HG03196 (cell line): ENCODE results near the gene MYL12A.

Experiments used
- ATAC-seq: cut with Tn5 transposase; IDR thresholded peaks from one replicate; pipeline ENCODE4 v1.9.1; 2021; ENCODE audit not compliant: unreplicated experiment

MYL12A gene

DNA sequence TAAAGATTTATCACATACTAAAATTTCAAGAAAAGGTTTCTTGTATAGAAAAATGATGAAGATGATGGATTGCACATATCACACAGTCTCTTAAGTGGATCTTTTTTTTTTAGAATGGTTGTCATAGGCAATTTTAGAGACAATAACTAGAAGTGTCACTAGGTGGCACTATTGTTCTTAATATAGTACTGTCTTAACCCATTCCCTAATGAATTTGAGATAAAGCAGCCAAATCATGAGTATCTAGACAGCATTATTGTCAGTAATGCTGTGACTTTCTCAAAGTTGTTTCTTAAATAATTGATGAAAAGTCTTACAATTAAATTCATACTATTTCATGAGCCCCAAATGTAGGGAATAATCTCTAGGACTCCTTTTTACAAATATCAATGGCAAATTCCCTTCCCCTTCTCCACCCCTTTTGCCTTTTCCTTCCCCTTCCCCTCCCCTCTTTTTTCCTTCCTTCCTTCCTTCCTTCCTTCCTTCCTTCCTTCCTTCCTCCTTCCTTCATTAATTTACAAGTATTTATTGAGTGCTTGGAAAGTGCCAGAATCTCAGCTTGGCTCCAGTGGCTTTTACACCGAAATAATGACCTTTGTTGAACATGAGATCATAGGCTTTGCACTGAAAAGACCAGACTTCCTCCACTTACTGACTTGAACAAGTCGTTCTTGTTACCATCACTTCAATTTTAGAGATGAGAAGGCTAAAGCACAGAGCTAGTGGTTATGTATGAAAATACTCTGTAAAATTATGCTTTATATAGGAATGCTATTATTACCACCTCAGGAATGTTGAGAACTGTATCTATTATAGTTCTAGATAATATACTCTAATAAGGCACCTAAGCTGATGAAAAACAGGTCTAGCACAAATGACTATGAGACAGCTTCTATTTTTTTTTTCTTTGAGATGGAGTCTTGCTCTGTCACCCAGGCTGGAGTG lies 34.1 kb downstream of the MYL12A start:
- ATAC-seq: peak; percentile 45

DNA sequence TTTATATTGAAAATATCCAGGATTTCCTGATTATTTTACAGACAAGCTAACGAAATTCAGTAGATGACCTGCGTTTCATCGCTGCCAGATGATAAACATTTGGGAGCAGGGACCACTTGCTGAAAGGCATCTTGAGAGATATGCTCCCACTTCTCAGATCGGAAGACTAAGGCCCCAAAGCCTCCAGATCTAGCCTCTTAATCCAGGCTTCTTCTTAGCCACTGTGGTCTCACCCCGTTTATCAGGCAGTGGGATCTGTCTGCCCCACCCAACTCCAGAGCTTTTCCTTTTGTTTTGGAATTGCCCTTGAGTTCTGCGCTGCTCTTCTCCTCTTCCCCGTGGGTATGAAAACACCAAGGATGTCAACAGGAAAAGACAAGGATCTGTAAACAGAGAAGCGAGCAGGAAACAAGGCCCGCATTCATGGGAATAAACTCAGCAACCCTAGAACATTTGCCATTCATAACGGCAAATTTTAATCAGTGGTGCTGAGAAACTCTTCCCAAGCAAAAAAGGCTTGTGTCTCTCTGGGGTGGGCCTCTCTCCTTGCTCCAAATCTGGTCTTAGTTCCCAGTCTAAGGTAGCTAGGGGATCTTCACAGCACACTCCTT lies 35.8 kb downstream of the MYL12A start:
- no peak for ATAC-seq

DNA sequence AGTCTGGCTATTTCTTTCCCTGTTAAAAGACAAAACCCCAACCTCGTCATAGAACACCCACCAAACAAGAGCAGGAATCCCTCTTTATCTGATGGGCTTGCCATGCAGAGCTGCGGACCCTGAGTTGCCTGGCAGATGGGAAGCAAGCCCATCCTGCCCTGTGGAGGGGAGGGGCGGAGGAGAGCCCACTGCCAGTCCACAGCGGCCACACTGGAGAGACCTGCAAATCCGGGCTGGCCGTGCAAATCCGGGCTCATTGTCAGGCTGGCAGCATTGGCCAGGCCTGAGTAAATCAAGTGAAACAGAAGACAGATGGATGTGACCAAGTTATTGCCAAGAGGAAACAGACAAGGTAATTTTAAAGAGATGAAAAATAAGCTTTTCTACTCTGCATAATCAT lies 36.3 kb downstream of the MYL12A start:
- no peak for ATAC-seq

DNA sequence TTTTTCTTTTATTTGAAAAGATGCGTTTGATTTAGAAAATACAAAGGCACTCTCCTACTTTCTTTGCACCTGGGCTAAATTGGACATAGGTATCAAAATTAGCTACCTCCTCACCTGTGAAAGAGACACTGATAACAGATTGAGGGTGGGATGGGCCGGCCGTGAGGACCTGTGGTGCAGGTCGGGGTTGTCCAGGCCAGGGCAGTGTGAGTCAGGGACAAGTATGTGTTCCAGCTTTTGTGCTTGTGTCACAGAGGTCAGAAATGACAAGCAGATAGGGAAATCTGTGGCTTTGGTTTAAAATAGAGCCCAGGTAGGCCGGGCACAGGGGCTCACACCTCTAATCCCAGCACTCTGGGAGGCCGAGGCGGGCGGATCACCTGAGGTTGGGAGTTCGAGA lies 36.9 kb downstream of the MYL12A start:
- no peak for ATAC-seq

DNA sequence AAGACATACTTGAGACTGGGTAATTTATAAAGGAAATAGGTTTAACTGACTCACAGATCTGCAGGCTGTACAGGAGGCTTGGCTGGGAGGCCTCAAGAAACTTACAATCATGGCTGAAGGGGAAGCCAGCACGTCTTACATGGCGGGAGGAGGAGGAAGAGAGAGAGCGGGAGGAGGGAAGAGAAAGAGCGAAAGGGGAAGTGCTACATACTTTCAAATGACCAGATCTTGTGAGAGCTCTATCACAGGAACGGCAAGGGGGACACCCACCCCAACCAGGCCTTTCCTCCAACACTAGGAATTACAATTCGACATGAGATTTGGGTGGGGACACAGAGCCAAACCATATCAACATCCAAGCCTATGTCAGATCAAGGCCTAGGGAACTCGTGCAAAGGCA lies 38.6 kb downstream of the MYL12A start:
- ATAC-seq: no peak

DNA sequence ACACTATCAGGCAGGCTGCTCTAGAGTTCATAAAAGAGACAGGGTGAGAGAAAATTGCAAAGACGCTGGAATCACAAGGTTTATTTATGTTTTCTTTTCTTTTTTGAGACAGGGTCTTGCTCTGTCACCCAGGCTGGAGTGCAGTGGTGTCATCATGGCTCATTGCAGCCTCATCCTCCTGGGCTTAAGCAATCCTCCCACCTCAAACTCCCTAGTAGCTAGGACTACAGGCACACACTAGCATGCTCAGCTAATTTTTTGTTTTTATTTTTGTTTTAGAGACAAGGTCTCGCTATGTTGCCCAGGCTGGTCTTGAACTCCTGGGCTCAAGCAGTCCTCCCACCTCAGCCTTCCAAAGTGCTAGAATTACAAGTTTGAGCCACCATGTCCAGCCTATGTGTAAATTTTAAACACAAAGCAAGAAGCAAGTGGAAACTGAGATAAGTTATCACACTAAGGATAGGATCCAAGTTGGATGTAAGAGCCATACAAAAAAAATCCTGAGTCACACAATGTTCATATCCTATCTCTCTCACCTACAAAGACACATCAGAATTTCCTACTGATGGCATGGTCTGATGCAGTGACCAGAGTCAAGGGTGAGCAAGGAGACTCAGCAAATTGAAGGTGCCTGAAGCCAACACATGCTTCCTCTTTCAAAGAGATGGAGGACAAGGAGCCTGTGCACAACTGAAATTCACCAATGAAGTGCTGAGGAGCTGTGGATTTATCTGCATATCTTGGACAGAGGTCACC lies 45.8 kb downstream of the MYL12A start:
- ATAC-seq: no peak

DNA sequence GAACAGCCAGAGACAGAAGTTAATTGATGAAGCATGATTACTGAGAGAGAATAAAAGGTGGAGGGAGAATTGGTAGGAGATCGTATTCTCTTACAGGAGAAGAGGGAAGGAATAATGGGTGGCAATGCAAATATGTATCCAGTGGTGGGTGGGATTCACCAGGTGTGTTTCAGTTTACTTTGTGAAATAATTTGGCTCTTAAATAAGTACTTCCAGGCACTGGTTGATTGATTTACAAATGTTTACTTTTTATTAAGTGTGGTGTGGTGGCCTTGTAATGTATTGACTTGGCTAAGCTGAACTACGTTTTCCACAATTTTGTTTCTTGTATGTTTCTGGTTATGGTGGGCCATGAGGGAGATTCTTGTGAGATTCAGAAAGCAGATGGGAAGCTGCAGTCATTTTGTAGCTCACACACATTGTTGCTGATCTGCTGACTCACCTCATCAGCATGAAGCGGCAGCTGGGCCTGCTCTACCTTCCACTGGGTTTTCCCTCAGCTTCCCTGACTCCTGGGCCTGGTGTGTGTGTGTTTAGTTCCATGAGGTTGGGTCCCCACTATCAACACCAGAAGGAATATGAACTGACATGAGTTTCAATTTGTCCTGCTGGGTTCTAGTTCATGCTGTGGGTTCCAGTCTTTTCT lies 47.0 kb downstream of the MYL12A start:
- no peak for ATAC-seq

DNA sequence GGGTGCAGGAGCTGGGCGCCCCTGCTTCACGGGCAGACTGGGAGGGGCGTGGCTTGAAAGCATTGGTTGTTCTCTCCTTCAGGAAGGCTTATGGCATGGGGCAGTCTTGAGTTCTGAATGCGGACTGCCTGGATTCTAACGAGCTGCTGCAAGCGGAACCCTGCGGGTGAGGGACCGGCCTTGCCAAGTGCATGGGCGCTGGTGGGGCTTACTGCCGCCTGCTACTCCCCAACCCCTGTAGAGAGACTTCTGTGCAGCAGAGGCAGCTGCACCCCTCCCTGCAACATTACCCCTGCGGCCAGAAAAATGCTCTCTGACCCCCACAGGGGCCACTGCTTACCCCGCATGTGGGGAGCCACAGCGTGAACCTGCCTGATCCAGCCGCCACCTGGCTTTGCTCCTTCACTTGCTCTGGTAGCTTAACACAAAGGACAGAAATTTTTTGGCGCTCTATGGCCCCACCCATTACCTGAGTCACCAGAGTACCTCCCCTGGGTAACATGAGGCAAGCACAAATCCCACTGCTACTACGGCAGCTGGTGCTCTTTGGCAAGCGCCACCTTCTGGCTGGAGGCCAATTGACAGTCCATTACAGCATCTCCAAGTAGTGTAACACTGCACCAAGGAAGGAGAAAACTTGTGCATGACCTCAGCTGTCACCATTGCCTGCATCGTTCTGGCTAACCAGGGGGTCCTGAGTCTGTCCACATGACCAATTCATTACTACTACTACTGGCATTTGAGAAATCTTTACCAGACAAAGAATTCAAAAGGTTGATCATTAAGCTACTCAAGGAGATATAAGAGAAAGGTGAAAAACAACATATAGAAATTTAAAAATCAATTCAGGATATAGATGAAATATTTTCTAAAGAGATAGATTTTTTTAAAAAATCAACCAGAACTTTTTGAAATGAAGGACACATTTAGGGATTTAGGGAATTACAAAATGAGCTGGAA lies 49.7 kb downstream of the MYL12A start:
- peak; percentile 99 for ATAC-seq

DNA sequence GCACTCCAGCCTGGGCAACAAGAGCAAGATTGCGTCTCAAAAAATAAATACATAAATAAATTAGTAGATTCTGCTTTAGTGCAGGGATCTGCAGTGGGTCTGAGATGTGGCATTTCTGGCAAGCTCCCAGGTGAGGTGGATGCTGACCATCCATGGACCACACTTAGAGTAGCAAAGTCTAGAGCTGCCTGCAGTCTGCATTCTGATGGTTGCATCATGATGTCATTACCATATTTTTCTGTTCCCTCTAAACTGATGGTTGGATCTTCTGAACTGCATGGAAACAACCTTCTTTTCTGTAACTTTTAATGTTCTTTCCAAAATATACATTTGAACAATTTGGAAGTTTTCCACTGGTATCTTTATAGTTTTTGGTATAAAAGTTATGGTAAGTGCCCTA lies 57.2 kb downstream of the MYL12A start:
- ATAC-seq: no peak

DNA sequence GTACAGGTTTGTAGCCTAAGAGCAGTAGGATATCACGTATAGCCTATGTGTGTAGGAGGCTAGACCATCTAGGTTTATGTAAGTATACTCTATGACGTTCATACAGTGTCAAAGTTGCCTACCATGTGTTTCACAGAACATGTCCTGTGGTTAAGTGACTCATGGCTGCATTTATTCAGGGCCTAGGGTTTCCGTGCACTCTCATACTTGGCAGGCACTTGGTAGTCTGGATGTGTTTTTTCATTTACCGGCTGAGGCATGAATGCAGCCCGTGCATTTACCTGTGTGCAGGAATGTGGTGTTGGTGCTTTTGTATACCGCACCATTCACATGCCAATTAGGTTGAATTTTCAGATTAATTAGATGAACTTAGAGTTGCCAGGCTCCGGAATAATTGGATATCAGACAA lies 57.8 kb downstream of the MYL12A start:
- ATAC-seq: no peak
